ENCODE measurements around the gene GTF3C6.

DNA sequence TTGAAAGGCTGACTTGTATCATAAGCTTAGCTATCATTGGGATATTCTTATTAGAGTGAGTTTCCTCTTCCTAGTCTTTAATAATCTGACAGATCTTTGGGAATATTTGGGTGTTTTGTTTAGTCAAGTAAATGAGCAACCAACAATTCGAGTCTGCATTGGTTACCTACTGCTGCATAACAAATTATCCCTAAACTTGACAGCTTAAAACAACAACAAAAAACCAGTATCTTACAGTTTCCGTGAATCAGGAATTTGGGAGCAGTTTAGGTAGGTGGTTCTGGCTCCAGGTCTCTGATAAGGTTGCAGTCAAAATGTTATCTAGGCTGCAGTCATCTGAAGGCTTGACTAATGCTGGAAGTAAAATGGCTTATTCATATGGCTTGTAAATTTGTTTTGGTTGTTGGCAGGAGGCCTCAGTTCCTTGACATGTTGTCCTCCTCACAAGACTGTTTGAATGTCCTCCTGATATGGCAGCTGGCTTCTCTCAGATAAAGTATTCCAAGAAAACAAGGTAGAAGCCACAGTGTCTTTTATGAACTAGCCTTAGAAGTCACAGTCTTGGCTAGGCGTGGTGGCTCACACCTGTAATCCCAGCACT, 7.2 kb downstream of the GTF3C6 start:
- no peak for TF ChIP-seq RARB (CRISPR knock-in tag; IDR thresholded peaks at IDR 0.05)
- no peak for TF ChIP-seq ZFP3 (CRISPR knock-in tag; IDR thresholded peaks at IDR 0.05)
